OCI-LY3 (cell line): ENCODE measurements around the gene POP5.

Source experiments
- EZH2phosphoT487 ChIP-seq: fragments of 200-600 bp; shearing (Covaris generic); IDR thresholded peaks from 2 replicates; pipeline ENCODE4 v1.6.1; 2018; ENCODE audit warnings: antibody characterized with exemption, mixed run types, low read depth
- TF ChIP-seq, protein P1 (sequence below): fragments of 200-600, 300-600 bp; sonication (generic); IDR thresholded peaks from 2 replicates; pipeline ENCODE4 v1.5.1; 2014; ENCODE audit warnings: antibody characterized with exemption, low read length, low read depth

DNA sequence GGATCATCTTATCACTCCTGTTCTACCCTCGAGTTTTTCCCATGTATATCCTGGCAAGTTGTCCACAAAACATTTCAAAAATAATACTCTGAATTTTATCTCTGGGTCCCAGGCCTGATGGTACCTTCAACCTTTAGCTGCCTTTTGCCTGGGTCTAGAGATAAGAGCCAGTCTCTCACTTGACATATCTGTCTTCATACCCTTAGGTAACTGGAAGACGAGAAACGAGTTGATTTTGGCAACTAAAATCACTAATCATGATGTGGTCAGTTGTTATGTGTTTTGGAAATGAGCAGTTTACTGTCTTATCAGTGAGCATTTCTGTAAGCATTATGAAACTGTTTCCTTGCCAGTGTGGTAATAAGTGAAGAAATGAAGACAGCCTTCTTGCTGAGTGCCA, 40.8 kb downstream of the POP5 start:
- TF ChIP-seq, protein P1, sequence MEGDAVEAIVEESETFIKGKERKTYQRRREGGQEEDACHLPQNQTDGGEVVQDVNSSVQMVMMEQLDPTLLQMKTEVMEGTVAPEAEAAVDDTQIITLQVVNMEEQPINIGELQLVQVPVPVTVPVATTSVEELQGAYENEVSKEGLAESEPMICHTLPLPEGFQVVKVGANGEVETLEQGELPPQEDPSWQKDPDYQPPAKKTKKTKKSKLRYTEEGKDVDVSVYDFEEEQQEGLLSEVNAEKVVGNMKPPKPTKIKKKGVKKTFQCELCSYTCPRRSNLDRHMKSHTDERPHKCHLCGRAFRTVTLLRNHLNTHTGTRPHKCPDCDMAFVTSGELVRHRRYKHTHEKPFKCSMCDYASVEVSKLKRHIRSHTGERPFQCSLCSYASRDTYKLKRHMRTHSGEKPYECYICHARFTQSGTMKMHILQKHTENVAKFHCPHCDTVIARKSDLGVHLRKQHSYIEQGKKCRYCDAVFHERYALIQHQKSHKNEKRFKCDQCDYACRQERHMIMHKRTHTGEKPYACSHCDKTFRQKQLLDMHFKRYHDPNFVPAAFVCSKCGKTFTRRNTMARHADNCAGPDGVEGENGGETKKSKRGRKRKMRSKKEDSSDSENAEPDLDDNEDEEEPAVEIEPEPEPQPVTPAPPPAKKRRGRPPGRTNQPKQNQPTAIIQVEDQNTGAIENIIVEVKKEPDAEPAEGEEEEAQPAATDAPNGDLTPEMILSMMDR: no peak
- no peak for TF ChIP-seq EZH2phosphoT487
